Panc1 (cell line): Measurements from ENCODE around the gene TRIM10.

Experiments used
- CTCF ChIP-seq: fragments of 450-650 bp; IDR thresholded peaks from 2 replicates; pipeline ENCODE4 v1.5.1; 2017; ENCODE audit warnings: mild to moderate bottlenecking
- POLR2AphosphoS5 ChIP-seq: IDR thresholded peaks from 2 replicates; pipeline ENCODE4 v1.6.1; 2012; ENCODE audit warnings: mild to moderate bottlenecking, low read depth, low read length, moderate library complexity
- REST ChIP-seq, 2 experiments: IDR thresholded peaks; 2 replicates each; pipeline ENCODE4 v1.6.1; 2011 to 2012; ENCODE audit warnings: low read depth in 2 of 2, control low read depth in 1 of 2, low read length in 1 of 2, mild to moderate bottlenecking in 1 of 2, moderate library complexity in 1 of 2; ENCODE audit not compliant: insufficient read depth in 1 of 2
- TCF7L2 ChIP-seq: IDR thresholded peaks from 2 replicates; pipeline ENCODE4 v1.6.1; 2011; ENCODE audit warnings: mild to moderate bottlenecking, low read depth, low read length, inconsistent platforms

DNA sequence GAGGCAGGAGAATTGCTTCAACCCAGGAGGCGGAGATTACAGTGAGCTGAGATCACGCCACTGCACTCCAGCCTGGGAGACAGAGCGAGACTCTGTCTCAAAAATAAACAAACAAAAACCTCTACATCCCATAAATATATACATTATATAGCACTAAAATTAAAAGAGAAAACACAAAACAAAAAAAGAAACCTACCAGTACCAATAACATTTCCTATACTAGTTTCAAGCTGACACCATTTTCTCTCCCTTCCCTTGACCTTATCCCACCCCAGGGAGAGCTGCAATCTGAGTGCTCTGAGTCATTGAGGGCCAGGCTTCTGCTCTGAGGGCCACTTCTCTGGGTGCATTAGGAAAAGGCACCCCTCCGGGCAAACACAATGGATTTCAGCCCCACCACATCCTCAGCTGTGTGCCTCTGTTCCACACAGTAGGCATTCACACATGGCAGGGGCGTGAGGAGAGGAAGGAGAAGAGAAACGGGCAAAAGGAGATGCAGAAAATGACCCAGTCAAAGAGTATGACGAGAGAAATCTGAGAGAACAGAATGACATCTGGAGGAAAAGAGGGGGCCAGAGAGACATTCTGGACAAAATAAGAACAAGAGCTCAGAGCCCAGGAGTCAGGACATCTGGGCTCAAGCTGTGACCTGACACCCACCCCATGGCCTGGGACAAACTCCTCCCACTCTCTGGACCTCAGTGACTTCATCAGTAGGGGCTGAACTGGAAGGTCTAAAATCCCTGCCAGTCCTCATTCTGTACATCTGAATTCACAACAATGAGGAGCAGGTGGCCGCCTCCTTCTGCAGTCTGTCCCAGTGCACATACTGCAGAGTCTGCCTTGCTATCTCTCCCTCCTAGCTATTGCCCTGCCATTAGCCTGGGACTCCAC lies 34.0 kb upstream of the TRIM10 start:
- TF ChIP-seq CTCF (no peak), POLR2AphosphoS5 (no peak), REST (IDR thresholded peaks at IDR 0.05; ENCODE audit: insufficient read depth in 1 of 2, low read depth in 2 of 2, low read length in 1 of 2) (no peak), TCF7L2 (no peak)
